DLD1 (cell line): Measurements from ENCODE around the gene NAA38.
"Not testable (repeated sequence)": the region's sequence is repeated elsewhere in the genome, so short reads cannot be mapped to it uniquely, and the experiment has no call there.

Experiments
- in situ Hi-C: cut with HindIII; loops from 2 replicates; pipeline ENCODE4 v1.10.0; 2017; ENCODE audit warnings: low sequenced_read_pairs

Gene NAA38

GRCh38 chr17:7882068-7882467, 24.7 kb upstream of the NAA38 start:
- in situ Hi-C loops = no loop called here

- in situ Hi-C loops = no loop called here
Observed at GRCh38 chr17:7881276-7882054, 24.1 kb upstream of the NAA38 start.

GRCh38 chr17:7880076-7880868, 22.9 kb upstream of the NAA38 start:
- in situ Hi-C loops = no loop called here

- in situ Hi-C loops = no loop called here
Observed at GRCh38 chr17:7878234-7878633, 20.9 kb upstream of the NAA38 start.

GRCh38 chr17:7875804-7876370, 18.5 kb upstream of the NAA38 start:
- in situ Hi-C loops = no loop called here

GRCh38 chr17:7873051-7873450, 15.7 kb upstream of the NAA38 start:
- in situ Hi-C loops = no loop called here

GRCh38 chr17:7867881-7868329, 10.5 kb upstream of the NAA38 start:
- in situ Hi-C loops = no loop called here

- in situ Hi-C loops = no loop called here
Observed at GRCh38 chr17:7864995-7865650, 7.8 kb upstream of the NAA38 start.

- in situ Hi-C loops = not testable (repeated sequence)
Observed at GRCh38 chr17:7864384-7864783, 7.0 kb upstream of the NAA38 start.

GRCh38 chr17:7862692-7863437, 5.5 kb upstream of the NAA38 start:
- in situ Hi-C loops = no loop called here

GRCh38 chr17:7859028-7859427, 1.7 kb upstream of the NAA38 start:
- in situ Hi-C loops = no loop called here

- in situ Hi-C loops = no loop called here
Observed at GRCh38 chr17:7858522-7858810, 1.1 kb upstream of the NAA38 start.

- in situ Hi-C loops = no loop called here
Observed at GRCh38 chr17:7857713-7858521, 558 bp upstream of the NAA38 start, which contains the start of gene CYB5D1. Gene CYB5D1 (plus strand): TSS chr17:7858003. CDS start chr17:7858135, 132 bp downstream.

GRCh38 chr17:7856011-7856810, 1.1 kb downstream of the NAA38 start:
- in situ Hi-C loops = no loop called here

GRCh38 chr17:7855660-7856010, 1.7 kb downstream of the NAA38 start:
- in situ Hi-C loops = no loop called here

- in situ Hi-C loops = no loop called here
Observed at GRCh38 chr17:7854851-7855659, 2.3 kb downstream of the NAA38 start, which contains the start of gene TMEM88. Gene TMEM88 (plus strand): TSS chr17:7855066. CDS start chr17:7855075, 9 bp downstream.

- in situ Hi-C loops = no loop called here
Observed at GRCh38 chr17:7854078-7854777, 3.1 kb downstream of the NAA38 start.

- in situ Hi-C loops = no loop called here
Observed at GRCh38 chr17:7853691-7854038, 3.7 kb downstream of the NAA38 start.
